Spleen (tissue), 11 donors: ENCODE data around the gene ZMYND15. TPM values are rescaled to one million over a fixed set of nuclear protein-coding genes. Genes with fewer than 3 reads are reported as not detected.
"Not testable (repeated sequence)": the region's sequence is repeated elsewhere in the genome, so short reads cannot be mapped to it uniquely, and the experiment has no call there.

Experiments
- DNase-seq: peaks from one replicate; pipeline ENCODE4 v3.0.0-alpha.2; 2020
- H3K27ac ChIP-seq, 8 donors: fragments of 200-600 bp; sonication (generic) in 7 of 8; 1 replicate in 4 of 8; 2 replicates in 4 of 8; pipeline versions ENCODE4 v1.5.0 to v1.8.0; 2016 to 2021; ENCODE audit warnings: inconsistent platforms in 4 of 8, mild to moderate bottlenecking in 4 of 8, moderate library complexity in 1 of 8
- H3K27me3 ChIP-seq, 7 donors: fragments of 200-600 bp; sonication (generic) in 6 of 7; replicated peaks in 1 of 7; 1 replicate in 4 of 7; 2 replicates in 3 of 7; pipeline versions ENCODE4 v1.5.0 to v1.8.0; 2016 to 2021; ENCODE audit warnings: inconsistent platforms in 3 of 7, mild to moderate bottlenecking in 1 of 7
- H3K36me3 ChIP-seq, 6 donors: fragments of 200-600 bp; sonication (generic) in 5 of 6; 1 replicate in 4 of 6; 2 replicates in 2 of 6; pipeline versions ENCODE4 v1.5.0 to v1.8.0; 2016 to 2021; ENCODE audit warnings: inconsistent platforms in 2 of 6
- H3K4me1 ChIP-seq, 6 donors: fragments of 200-600 bp; sonication (generic) in 5 of 6; 1 replicate in 3 of 6; 2 replicates in 3 of 6; pipeline versions ENCODE4 v1.5.0 to v1.8.0; 2016 to 2021; ENCODE audit warnings: inconsistent platforms in 3 of 6
- H3K4me3 ChIP-seq, 8 donors: fragments of 200-600 bp; sonication (generic) in 7 of 8; 1 replicate in 4 of 8; 2 replicates in 4 of 8; pipeline versions ENCODE4 v1.5.0 to v1.8.0; 2016 to 2021; ENCODE audit warnings: inconsistent platforms in 4 of 8, mild to moderate bottlenecking in 4 of 8, moderate library complexity in 2 of 8
- H3K9me3 ChIP-seq, 8 donors: fragments of 200-600 bp; sonication (generic) in 7 of 8; 1 replicate in 4 of 8; 2 replicates in 4 of 8; pipeline versions ENCODE4 v1.5.0 to v1.8.0; 2016 to 2021; ENCODE audit warnings: inconsistent platforms in 4 of 8
- CTCF ChIP-seq, 11 experiments: fragments of 200-600 bp in 7 of 11; fragments of 450-650 bp in 4 of 11; sonication (generic) in 4 of 11; IDR thresholded peaks in 8 of 11; conservative IDR thresholded peaks in 3 of 11; 1 replicate in 7 of 11; 2 replicates in 4 of 11; pipeline versions ENCODE4 v1.4.0 to v1.8.0; 2016 to 2021; ENCODE audit warnings: antibody characterized with exemption in 11 of 11, inconsistent platforms in 4 of 11, mild to moderate bottlenecking in 1 of 11
- POLR2A ChIP-seq, 3 donors: fragments of 450-650 bp; IDR thresholded peaks; one replicate each; pipeline ENCODE4 v1.5.1; 2017; ENCODE audit warnings: antibody characterized with exemption in 3 of 3, mild to moderate bottlenecking in 1 of 3
- POLR2AphosphoS5 ChIP-seq, 3 donors: sonication (generic); formaldehyde crosslinking; IDR thresholded peaks; one replicate each; pipeline ENCODE4 v1.5.1; 2017; ENCODE audit warnings: antibody characterized with exemption in 3 of 3
- WGBS, 5 donors: extraction: QIAGEN DNeasy Blood & Tissue Kit in 3 of 5; methylation state at CpG; one replicate each; pipeline versions ENCODE4 v1.1.5 to v1.1.7; 2013 to 2018; 5-methylcytosine and 5-hydroxymethylcytosine counted together
- intact Hi-C: fragments of 100-400 bp; cut with DNase I; formaldehyde crosslinking; loops from one replicate; pipeline ENCODE4 v1.15.0; 2023; ENCODE audit warnings: low total_unique reads
- polyA plus RNA-seq, 3 donors: library from polyadenylated mRNA; stranded (reverse); fragments of 200-250 nt; gene quantifications; one replicate each; pipeline ENCODE4 v1.2.1, GENCODE V29; 2013
- total RNA-seq, 7 donors: library from RNA; depleted of rRNA in 3 of 7; stranded (reverse); fragments of >200 nt in 3 of 7; fragmentation: NEBNext Ultra II Directional in 4 of 7; extraction: Animal tissue kit (Norgen Biotek cat#: 25700) in 4 of 7; gene quantifications; one replicate each; pipeline versions ENCODE4 v1.1.0 to v1.2.1, GENCODE V29; 2016 to 2021
- donor health status: healthy with polysubstance abuse.
- donor health status: DM: no; HTN: no; CAD: no; lungs with moderate emphysema.
- donor health status: DM: no; HTN: no; CAD: no.
- donor health status: Bipolar disorder and iron deficiency.
- donor health status: healthy.
- donor health status: DM: no; HTN: no; CAD: no.
- donor health status: DM: yes; HTN: yes; CAD: no.

ZMYND15 gene
- total and polyA plus RNA-seq, 10 donors, result 1.8 to 11.5 (median 4.1) TPM

- Histone ChIP-seq H3K27ac (peak overlapping the region; percentile 85 to 99 (median 95)), H3K27me3 (no peaks in the 10 kb centered on the region), H3K4me1 (peaks cover 23 to 73% (median 58%) of the 10 kb centered on the region in 6 donors), H3K36me3 (peaks cover 0 to 32% (median 10%) of the 10 kb centered on the region in 6 donors), H3K4me3 (peak overlapping the region; percentile 6 to 93 (median 70)), H3K9me3 (no peaks in the 10 kb centered on the region)
- intact Hi-C loops, result loop anchor here (10.0 kb wide), 1 partner anchor 83 kb away; the partner anchor contains the start of gene PSMB6
- DNase-seq, result no peak
- TF ChIP-seq POLR2A (IDR thresholded peaks at IDR 0.05), result no peak
- peak in 2 of 3 donors; percentile 14 to 30 for TF ChIP-seq POLR2AphosphoS5 (IDR thresholded peaks at IDR 0.05)
- 3 to 16% (median 10%) methylated on average over 4 to 6 of the region's 6 CpGs for WGBS, 5 donors
These were observed 27.9 kb upstream of the ZMYND15 start for GRCh38 chr17:4711661-4712181.

GRCh38 chr17:4712526-4712925, 27.1 kb upstream of the ZMYND15 start:
- Histone ChIP-seq H3K36me3 (peaks cover 0 to 40% (median 18%) of the 10 kb centered on the region in 6 donors), H3K9me3 (no peaks in the 10 kb centered on the region), H3K27me3 (no peaks in the 10 kb centered on the region), H3K27ac (peak overlapping the region in 7 of 8 donors; percentile 91 to 99 (median 96)), H3K4me3 (peak overlapping the region in 6 of 8 donors; percentile 65 to 93 (median 76)), H3K4me1 (peaks cover 23 to 81% (median 60%) of the 10 kb centered on the region in 6 donors)
- intact Hi-C loops, result loop anchor here (10.0 kb wide), 1 partner anchor 82 kb away; the partner anchor contains the start of gene PSMB6
- TF ChIP-seq POLR2AphosphoS5 (IDR thresholded peaks at IDR 0.05), result peak in 1 of 3 donors; percentile 42
- no peak for TF ChIP-seq CTCF (IDR thresholded peaks at IDR 0.05 in 8 of 11, conservative IDR thresholded peaks at IDR 0.05 in 3 of 11)
- WGBS, 5 donors, result 75 to 92% (median 81%) methylated on average over 3 of the region's 3 CpGs
- no peak for DNase-seq

- H3K27ac ChIP-seq, result peak overlapping the region in 7 of 8 donors; percentile 74 to 99 (median 96)
- H3K27me3 ChIP-seq, H3K9me3 ChIP-seq, DNase-seq: not testable (repeated sequence)
- peaks cover 23 to 92% (median 66%) of the 10 kb centered on the region in 6 donors for H3K4me1 ChIP-seq
- H3K36me3 ChIP-seq, result peaks cover 0 to 60% (median 37%) of the 10 kb centered on the region in 6 donors
- H3K4me3 ChIP-seq, result peak overlapping the region in 5 of 8 donors; percentile 7 to 93 (median 21)
- 31 to 54% (median 44%) methylated on average over 8 to 11 of the region's 15 CpGs for WGBS, 5 donors
- intact Hi-C loops, result loop anchor here (10.0 kb wide), 1 partner anchor 80 kb away; the partner anchor contains the start of gene PSMB6
These were observed 25.1 kb upstream of the ZMYND15 start for GRCh38 chr17:4714340-4715062.

GRCh38 chr17:4715063-4715744, 24.4 kb upstream of the ZMYND15 start:
- H3K27ac ChIP-seq, result peak overlapping the region in 7 of 8 donors; percentile 74 to 99 (median 96)
- 32 to 50% (median 40%) methylated on average over 11 of the region's 11 CpGs for WGBS, 5 donors

More at GRCh38 chr17:4715063-4715744, 24.4 kb upstream of the ZMYND15 start:
- Histone ChIP-seq H3K9me3 (no peaks in the 10 kb centered on the region), H3K36me3 (peaks cover 0 to 67% (median 44%) of the 10 kb centered on the region in 6 donors), H3K4me1 (peaks cover 23 to 93% (median 61%) of the 10 kb centered on the region in 6 donors), H3K4me3 (peak overlapping the region in 5 of 8 donors; percentile 7 to 93 (median 21)), H3K27me3 (no peaks in the 10 kb centered on the region)
- intact Hi-C loops, result loop anchor here (10.0 kb wide), 1 partner anchor 80 kb away; the partner anchor contains the start of gene PSMB6
- DNase-seq, result peak; percentile 88
- TF ChIP-seq CTCF (IDR thresholded peaks at IDR 0.05 in 8 of 11, conservative IDR thresholded peaks at IDR 0.05 in 3 of 11) (no peak), POLR2AphosphoS5 (IDR thresholded peaks at IDR 0.05) (peak; percentile 67 to 76 (median 75)), POLR2A (IDR thresholded peaks at IDR 0.05) (no peak)
